HG03520 (cell line): Measurements from ENCODE around the gene MCHR1.

ENCODE experiments used
- ATAC-seq: cut with Tn5 transposase; IDR thresholded peaks from one replicate; pipeline ENCODE4 v1.9.1; 2021; ENCODE audit warnings: mild to moderate bottlenecking, moderate library complexity; ENCODE audit not compliant: unreplicated experiment

MCHR1 gene

DNA sequence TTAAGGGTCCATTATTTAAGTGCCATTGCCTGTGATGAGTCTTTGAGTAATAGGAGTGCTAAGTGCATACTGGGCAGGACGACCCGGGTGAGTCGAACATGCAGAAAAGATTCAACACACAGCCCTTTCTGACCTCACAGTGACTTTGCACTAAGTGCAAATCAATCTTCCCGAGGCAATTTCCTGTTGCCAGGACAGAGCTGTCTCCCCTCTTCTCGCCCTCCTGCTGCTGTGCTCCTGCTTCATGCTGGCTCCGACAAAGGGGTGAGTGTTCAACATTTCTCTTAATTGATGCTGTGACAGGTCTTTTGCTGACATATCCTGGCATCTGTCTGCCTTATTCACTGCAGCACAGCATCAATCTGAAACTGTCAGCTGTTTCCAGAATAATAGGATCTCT is 42.0 kb downstream of the MCHR1 start:
- ATAC-seq = no peak

DNA sequence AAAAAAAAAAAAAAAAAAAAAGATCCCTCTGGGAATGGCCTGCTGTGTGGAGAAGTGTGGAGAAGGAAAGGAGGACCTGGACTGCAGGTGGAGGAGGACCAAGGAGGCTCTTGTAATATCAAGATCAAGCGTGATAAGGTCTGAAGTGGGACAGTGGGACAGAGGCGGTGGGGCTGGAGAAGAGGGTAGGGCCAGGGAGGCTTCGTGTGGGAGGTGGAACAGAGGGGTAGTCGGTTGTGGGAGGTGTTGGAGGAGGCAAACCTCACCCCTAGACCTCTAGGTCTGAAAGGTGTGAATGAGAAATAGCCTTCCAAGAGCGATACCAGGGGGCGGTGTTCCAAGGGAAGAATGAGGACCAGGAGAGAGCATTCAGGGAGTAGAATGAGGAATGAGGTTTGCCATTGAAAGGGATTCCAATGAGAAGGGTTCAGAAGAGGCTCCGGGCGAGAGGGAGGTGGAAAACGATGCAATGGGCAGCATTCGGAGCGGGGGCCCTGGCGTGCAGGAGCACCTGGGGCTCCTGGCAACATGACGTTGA is 44.2 kb downstream of the MCHR1 start:
- ATAC-seq = no peak

DNA sequence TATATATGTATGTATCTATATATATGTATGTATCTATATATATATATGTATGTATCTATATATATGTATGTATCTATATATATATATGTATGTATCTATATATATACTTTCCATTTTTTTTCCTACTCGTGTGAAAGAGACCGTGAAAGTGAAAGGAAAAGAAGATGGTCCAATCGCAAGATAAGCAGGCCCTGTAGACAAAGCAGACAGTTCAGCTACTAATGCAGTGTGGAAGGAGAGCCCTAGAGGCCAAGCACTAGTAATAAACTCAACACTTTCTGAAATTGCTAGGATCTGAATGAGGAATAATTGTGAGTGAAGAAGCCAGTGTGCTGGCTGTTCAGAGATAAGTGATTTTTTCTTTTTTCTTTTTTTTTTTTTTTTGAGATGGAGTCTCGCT is 47.2 kb downstream of the MCHR1 start:
- ATAC-seq = no peak

DNA sequence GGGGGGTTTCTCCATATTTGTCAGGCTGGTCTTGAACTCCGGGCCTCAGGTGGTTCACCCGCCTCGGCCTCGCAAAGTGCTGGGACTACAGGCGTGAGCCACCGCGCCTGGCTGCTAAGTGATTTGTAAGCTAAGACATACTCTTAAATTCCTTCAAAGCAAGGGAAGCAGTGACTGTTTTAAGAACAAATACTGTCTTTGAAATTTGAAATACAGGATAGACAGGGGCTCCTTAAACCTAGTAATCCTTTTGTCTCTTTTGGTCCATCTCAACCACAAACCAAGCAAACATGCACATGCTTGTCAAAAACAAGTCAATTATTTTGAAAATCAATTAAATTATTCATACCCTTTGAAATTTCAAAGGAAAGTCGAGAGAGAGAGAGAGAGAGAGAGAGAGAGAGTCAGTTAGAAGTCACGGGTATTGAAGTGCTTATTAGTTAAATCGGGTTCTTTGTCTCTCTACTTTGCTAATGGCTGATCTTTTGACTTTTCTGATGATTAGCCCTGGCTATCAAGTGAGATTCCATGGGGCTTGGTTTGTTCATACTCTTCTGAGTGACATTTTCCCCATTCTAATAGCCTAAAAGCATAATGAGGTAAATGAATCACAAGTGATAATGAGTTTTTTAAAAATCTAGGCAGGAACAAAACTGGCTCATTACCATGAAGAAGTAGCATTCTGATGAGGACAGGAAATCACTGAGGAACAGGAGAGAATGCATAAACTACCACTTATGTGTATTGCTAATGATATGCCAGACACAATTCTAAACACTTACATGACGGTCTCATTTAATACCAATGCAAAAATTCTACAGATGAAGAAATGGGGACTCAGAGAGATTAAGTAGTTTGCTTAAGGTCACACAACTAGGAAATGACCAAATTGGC is 48.0 kb downstream of the MCHR1 start:
- ATAC-seq = no peak

DNA sequence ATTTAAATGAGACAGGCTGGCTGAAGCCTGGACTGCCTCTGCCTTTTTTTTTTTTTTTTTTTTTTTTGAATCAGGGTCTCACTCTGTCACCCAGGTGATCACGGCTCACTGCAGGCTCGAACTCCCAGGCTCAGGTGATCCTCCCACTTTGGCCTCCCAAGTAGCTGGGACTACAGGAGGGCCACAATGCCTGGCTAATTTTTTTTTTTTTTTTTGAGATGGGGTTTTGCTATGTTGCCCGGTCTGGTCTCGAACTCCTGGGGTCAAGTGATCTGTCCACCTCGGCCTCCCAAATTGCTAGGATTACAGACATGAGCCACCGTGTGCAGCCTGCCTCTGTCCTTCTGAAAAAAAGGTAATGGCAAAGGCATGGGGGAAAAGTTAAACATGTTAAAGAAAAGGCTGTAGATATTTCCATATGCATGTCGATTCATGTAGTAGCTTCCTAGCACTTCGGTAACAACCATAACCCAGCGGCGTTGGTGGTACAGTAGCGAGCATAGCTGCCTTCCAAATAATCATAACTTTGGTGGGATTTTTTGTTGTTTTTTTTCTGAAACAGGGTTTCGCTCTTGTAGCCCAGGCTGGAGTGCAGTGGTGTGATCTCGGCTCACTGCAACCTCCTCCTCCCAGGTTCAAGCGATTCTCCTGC is 48.8 kb downstream of the MCHR1 start:
- no peak for ATAC-seq

DNA sequence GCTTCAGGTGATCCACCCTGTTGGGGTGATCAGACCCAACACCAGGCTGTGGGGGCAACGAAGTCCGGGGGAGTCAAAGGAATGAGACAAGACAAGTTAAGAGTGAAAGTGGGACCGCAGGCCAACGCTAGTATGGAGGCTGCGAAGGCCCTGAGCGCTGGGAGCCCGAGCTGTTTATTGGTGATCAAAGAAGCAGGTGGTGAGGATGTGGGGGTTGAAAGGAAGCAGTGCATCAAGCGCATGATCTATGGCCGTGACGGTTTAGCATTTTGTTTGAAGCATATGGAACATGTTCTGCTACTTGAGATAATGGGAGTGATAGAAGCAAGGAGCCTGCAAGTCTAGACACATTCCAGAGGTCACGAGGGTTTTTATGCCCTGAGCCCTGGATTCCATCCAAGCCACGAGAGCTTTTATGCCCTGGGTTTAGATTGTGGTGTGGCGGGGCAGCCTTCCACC is 49.5 kb downstream of the MCHR1 start:
- ATAC-seq = no peak

DNA sequence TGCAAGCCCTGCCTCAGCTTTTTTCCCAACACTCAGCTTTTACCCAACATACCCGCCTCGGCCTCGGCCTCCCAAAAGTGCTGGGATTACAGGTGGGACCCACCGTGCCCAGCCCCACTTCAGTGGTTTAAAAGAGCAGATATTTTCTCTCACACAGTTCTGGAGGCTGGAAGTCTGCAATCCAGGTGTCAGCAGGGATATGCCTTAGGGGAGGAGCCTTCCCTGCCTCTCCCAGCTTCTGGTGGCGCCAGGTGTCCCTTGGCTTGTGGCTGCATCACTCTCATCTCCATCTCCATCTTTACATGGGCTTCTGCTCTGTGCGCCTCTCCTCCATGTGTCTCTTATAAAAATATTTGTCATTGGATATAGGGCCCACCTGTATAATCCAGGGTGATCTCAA is 50.0 kb downstream of the MCHR1 start:
- ATAC-seq = no peak
